Activated naive CD8-positive, alpha-beta T cell treated with anti-CD3 and anti-CD28 coated beads, Interleukin-2, amount 10 ng/mL, durations not matched to agents 7 days and 5 days (primary cell): ENCODE results near the gene IL13RA1. TPM values are rescaled to one million over a fixed set of nuclear protein-coding genes. Genes with fewer than 3 reads are reported as not detected.
"Not testable (repeated sequence)": the region's sequence is repeated elsewhere in the genome, so short reads cannot be mapped to it uniquely, and the experiment has no call there.

ENCODE experiments used
- ATAC-seq: fragments of 150-1000 bp; cut with Tn5 transposase; one replicate; pipeline ENCODE4 v1.10.0; 2021; ENCODE audit warnings: low read depth, moderate library complexity
- POLR2A ChIA-PET: fragments of 350-600 bp; sonication (Branson Sonifier 250); formaldehyde crosslinking; loops from one replicate; lab custom pipeline; 2021; ENCODE audit warnings: antibody characterized with exemption; lab: Charles Lee
- DNase-seq: peaks from one replicate; pipeline ENCODE4 v3.0.0; 2021
- H3K27ac Mint-ChIP-seq: one replicate; pipeline ENCODE4 v1.8.0; 2022; ENCODE audit warnings: mild to moderate bottlenecking, mixed read lengths
- H3K27me3 Mint-ChIP-seq: one replicate; pipeline ENCODE4 v1.8.0; 2022; ENCODE audit warnings: mild to moderate bottlenecking, moderate library complexity, mixed read lengths
- H3K36me3 Mint-ChIP-seq: one replicate; pipeline ENCODE4 v1.8.0; 2021; ENCODE audit warnings: mild to moderate bottlenecking, mixed read lengths
- H3K4me1 Mint-ChIP-seq: one replicate; pipeline ENCODE4 v1.8.0; 2021; ENCODE audit warnings: mixed read lengths
- H3K4me3 Mint-ChIP-seq: one replicate; pipeline ENCODE4 v1.8.0; 2022; ENCODE audit warnings: mild to moderate bottlenecking, moderate library complexity, mixed read lengths
- H3K9me3 Mint-ChIP-seq: one replicate; pipeline ENCODE4 v1.8.0; 2021; ENCODE audit warnings: mixed read lengths
- total RNA-seq, 2 experiments: library from RNA; stranded (reverse); gene quantifications; one replicate each; pipeline ENCODE4 v1.2.3, GENCODE V29; 2021

The IL13RA1 gene
- total RNA-seq, 2 experiments from 2014 or later: 0.62 to 0.69 TPM

GRCh38 chrX:118772051-118772450, 44.6 kb downstream of the IL13RA1 start:
- Mint-ChIP-seq H3K4me1 (no peaks in the 10 kb centered on the region), H3K27ac (no peak overlapping the region), H3K9me3 (no peaks in the 10 kb centered on the region), H3K4me3 (no peak overlapping the region), H3K27me3 (peaks cover 9% of the 10 kb centered on the region), H3K36me3 (no peaks in the 10 kb centered on the region)
- no peak for ATAC-seq
- POLR2A ChIA-PET: no interaction called here
- no peak for DNase-seq

GRCh38 chrX:118773782-118774181, 46.4 kb downstream of the IL13RA1 start:
- no peak for ATAC-seq
- Mint-ChIP-seq H3K27me3 (peaks cover 9% of the 10 kb centered on the region), H3K4me1 (no peaks in the 10 kb centered on the region), H3K36me3 (no peaks in the 10 kb centered on the region), H3K9me3 (no peaks in the 10 kb centered on the region), H3K4me3 (no peak overlapping the region), H3K27ac (no peak overlapping the region)
- POLR2A ChIA-PET: no interaction called here
- DNase-seq: no peak

- H3K36me3 Mint-ChIP-seq: no peaks in the 10 kb centered on the region
- DNase-seq: no peak
- H3K27ac Mint-ChIP-seq: no peak overlapping the region
- no peak overlapping the region for H3K4me3 Mint-ChIP-seq
- H3K27me3 Mint-ChIP-seq: peaks cover 10% of the 10 kb centered on the region
- no peak for ATAC-seq
- POLR2A ChIA-PET: no interaction called here
- no peaks in the 10 kb centered on the region for H3K9me3 Mint-ChIP-seq
- no peaks in the 10 kb centered on the region for H3K4me1 Mint-ChIP-seq
Measured at GRCh38 chrX:118779581-118779980, 52.2 kb downstream of the IL13RA1 start.

GRCh38 chrX:118780509-118780908, 53.1 kb downstream of the IL13RA1 start:
- Mint-ChIP-seq H3K36me3 (no peaks in the 10 kb centered on the region), H3K4me3 (no peak overlapping the region), H3K27ac (no peak overlapping the region), H3K27me3 (peaks cover 5% of the 10 kb centered on the region), H3K4me1 (no peaks in the 10 kb centered on the region), H3K9me3 (no peaks in the 10 kb centered on the region)
- no peak for ATAC-seq
- POLR2A ChIA-PET: no interaction called here
- DNase-seq: no peak

- Mint-ChIP-seq H3K36me3 (no peaks in the 10 kb centered on the region), H3K27ac (no peak overlapping the region), H3K4me1 (no peaks in the 10 kb centered on the region), H3K9me3 (no peaks in the 10 kb centered on the region), H3K27me3 (peaks cover 2% of the 10 kb centered on the region), H3K4me3 (no peak overlapping the region)
- ATAC-seq: no peak
- POLR2A ChIA-PET: no interaction called here
- no peak for DNase-seq
Measured at GRCh38 chrX:118780911-118781310, 53.5 kb downstream of the IL13RA1 start.

- Mint-ChIP-seq H3K9me3 (no peaks in the 10 kb centered on the region), H3K36me3 (no peaks in the 10 kb centered on the region), H3K27ac (no peak overlapping the region), H3K4me3 (no peak overlapping the region), H3K4me1 (no peaks in the 10 kb centered on the region), H3K27me3 (peaks cover 8% of the 10 kb centered on the region)
- DNase-seq (no peak), ATAC-seq (no peak)
- POLR2A ChIA-PET: no interaction called here
Measured at GRCh38 chrX:118795528-118796280, 68.3 kb downstream of the IL13RA1 start.

GRCh38 chrX:118802857-118803256, 75.5 kb downstream of the IL13RA1 start:
- peaks cover 5% of the 10 kb centered on the region for H3K27me3 Mint-ChIP-seq
- POLR2A ChIA-PET: no interaction called here
- H3K27ac Mint-ChIP-seq: no peak overlapping the region
- H3K9me3 Mint-ChIP-seq: no peaks in the 10 kb centered on the region
- H3K4me1 Mint-ChIP-seq: no peaks in the 10 kb centered on the region
- ATAC-seq: no peak
- no peak for DNase-seq
- H3K36me3 Mint-ChIP-seq: no peaks in the 10 kb centered on the region
- no peak overlapping the region for H3K4me3 Mint-ChIP-seq

- Mint-ChIP-seq H3K4me1 (no peaks in the 10 kb centered on the region), H3K27ac (no peak overlapping the region), H3K4me3 (no peak overlapping the region), H3K36me3 (no peaks in the 10 kb centered on the region), H3K27me3 (peaks cover 6% of the 10 kb centered on the region), H3K9me3 (no peaks in the 10 kb centered on the region)
- POLR2A ChIA-PET: no interaction called here
- no peak for DNase-seq
- ATAC-seq: no peak
Measured at GRCh38 chrX:118807151-118808017, 80.0 kb downstream of the IL13RA1 start.

- H3K9me3 Mint-ChIP-seq, DNase-seq, H3K4me1 Mint-ChIP-seq, ATAC-seq, H3K36me3 Mint-ChIP-seq, H3K27ac Mint-ChIP-seq, POLR2A ChIA-PET, H3K4me3 Mint-ChIP-seq, H3K27me3 Mint-ChIP-seq: not testable (repeated sequence)
Measured at GRCh38 chrX:118817257-118817656, 89.9 kb downstream of the IL13RA1 start.

GRCh38 chrX:118823263-118824172, 96.1 kb downstream of the IL13RA1 start, which contains the start of gene ZCCHC12:
TSS of gene ZCCHC12 (plus strand) at chrX:118823824. CDS start at chrX:118825245, 1,421 bp downstream.
- peak; percentile 90 for ATAC-seq
- no peaks in the 10 kb centered on the region for H3K36me3 Mint-ChIP-seq
- H3K27ac Mint-ChIP-seq: no peak within 1 kb of the TSS
- peak; percentile 44 for DNase-seq
- H3K9me3 Mint-ChIP-seq: no peaks in the 10 kb centered on the region
- H3K27me3 Mint-ChIP-seq: peaks cover 46% of the 10 kb centered on the region
- H3K4me3 Mint-ChIP-seq: peak within 1 kb of the TSS; percentile 68
- POLR2A ChIA-PET: no interaction called here
- peaks cover 9% of the 10 kb centered on the region for H3K4me1 Mint-ChIP-seq

- no peak for ATAC-seq
Measured at GRCh38 chrX:118824173-118824730, 96.8 kb downstream of the IL13RA1 start.

GRCh38 chrX:118825227-118825626, 97.8 kb downstream of the IL13RA1 start:
- no peaks in the 10 kb centered on the region for H3K9me3 Mint-ChIP-seq
- H3K4me1 Mint-ChIP-seq: peaks cover 9% of the 10 kb centered on the region
- H3K27me3 Mint-ChIP-seq: peaks cover 51% of the 10 kb centered on the region
- POLR2A ChIA-PET: no interaction called here
- no peaks in the 10 kb centered on the region for H3K36me3 Mint-ChIP-seq
- no peak overlapping the region for H3K4me3 Mint-ChIP-seq
- H3K27ac Mint-ChIP-seq: no peak overlapping the region
- no peak for DNase-seq
- ATAC-seq: no peak

More at GRCh38 chrX:118824173-118824730, 96.8 kb downstream of the IL13RA1 start:
- no peaks in the 10 kb centered on the region for H3K36me3 Mint-ChIP-seq
- POLR2A ChIA-PET: no interaction called here
- DNase-seq: no peak
- H3K9me3 Mint-ChIP-seq: no peaks in the 10 kb centered on the region
- peak overlapping the region; percentile 68 for H3K4me3 Mint-ChIP-seq
- H3K27me3 Mint-ChIP-seq: peaks cover 47% of the 10 kb centered on the region
- no peak overlapping the region for H3K27ac Mint-ChIP-seq
- H3K4me1 Mint-ChIP-seq: peaks cover 9% of the 10 kb centered on the region
